PC-3 (cell line): ENCODE data around the gene TKFC.

Experiments used
- CTCF ChIP-seq: fragments of 300-600 bp; sonication (generic); conservative IDR thresholded peaks from 2 replicates; pipeline ENCODE4 v1.5.1; 2017; ENCODE audit warnings: antibody characterized with exemption, low read depth, mild to moderate bottlenecking, low read length
- EZH2phosphoT487 ChIP-seq: fragments of 300-600 bp; sonication (generic); IDR thresholded peaks from 2 replicates; pipeline ENCODE4 v1.6.1; 2018; ENCODE audit warnings: mild to moderate bottlenecking, antibody characterized with exemption, low read length, borderline replicate concordance

GRCh38 chr11:61307354-61307753 lies 25.7 kb upstream of the TKFC start:
- no peak for TF ChIP-seq CTCF
- no peak for TF ChIP-seq EZH2phosphoT487
